ENCODE measurements around the gene PODXL.

DNA sequence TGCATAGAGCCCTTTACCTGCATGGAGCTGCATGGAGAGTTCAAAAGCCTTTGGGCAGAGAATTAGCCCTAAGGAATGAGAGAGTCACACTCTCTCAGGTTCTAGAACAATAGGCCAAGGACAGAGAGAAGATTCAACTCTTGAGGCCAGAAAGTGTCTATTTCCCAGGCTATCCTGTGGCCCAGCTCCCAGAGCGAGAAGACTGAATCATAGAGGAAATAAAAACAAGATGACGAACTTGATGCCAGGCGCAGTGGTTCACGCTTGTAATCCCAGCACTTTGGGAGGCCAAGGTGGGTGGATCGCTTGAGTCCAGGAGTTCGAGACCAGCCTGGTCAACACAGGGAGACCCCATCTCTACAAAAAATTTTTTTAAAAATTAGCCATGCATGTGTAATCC is 18.3 kb upstream of the PODXL start:
- TF ChIP-seq SUZ12 (IDR thresholded peaks at IDR 0.05) (no peak), SP1 (IDR thresholded peaks at IDR 0.05) (no peak), NFRKB (IDR thresholded peaks at IDR 0.05) (no peak), L3MBTL2 (conservative IDR thresholded peaks at IDR 0.05) (no peak), PKNOX1 (IDR thresholded peaks at IDR 0.05) (no peak), LEF1 (IDR thresholded peaks at IDR 0.05; ENCODE audit: borderline replicate concordance) (no peak), BHLHE40 (IDR thresholded peaks at IDR 0.05; ENCODE audit: borderline replicate concordance) (no peak), HDGF (IDR thresholded peaks at IDR 0.05; ENCODE audit: borderline replicate concordance) (no peak), FOXK2 (IDR thresholded peaks at IDR 0.05) (no peak), ARNT (IDR thresholded peaks at IDR 0.05) (no peak), FOXM1 (IDR thresholded peaks at IDR 0.05; ENCODE audit: borderline replicate concordance) (no peak), CTBP1 (IDR thresholded peaks at IDR 0.05; ENCODE audit: borderline replicate concordance) (no peak), ELF4 (IDR thresholded peaks at IDR 0.05) (no peak), FOXA1 (IDR thresholded peaks at IDR 0.05) (no peak)
